Measurements from ENCODE around the gene FHDC1. TPM values are rescaled to one million over a fixed set of nuclear protein-coding genes. Genes with fewer than 3 reads are reported as not detected.

Gene FHDC1
- total and polyA plus RNA-seq, 10 of the 15 experiments (the other 5 are each of a cell fraction or from before 2014, with no cell fraction given) = 0.04 to 0.12 (median 0.06) TPM; not detected in 3

GRCh38 chr4:153020457-153020856 is 84.3 kb downstream of the FHDC1 start:
- WGBS (ENCODE audit: insufficient coverage, insufficient replicate concordance, low lambda C conversion rate, missing lambda C conversion rate) = 41% methylated on average over 7 of the region's 7 CpGs
- FAIRE-seq = no peak
- POLR2A ChIA-PET = no interaction called here

GRCh38 chr4:153021276-153021675 is 85.2 kb downstream of the FHDC1 start:
- BruUV-seq (replicated peaks) = no TSS peak
- H3K4me2 ChIP-seq (ENCODE audit: control insufficient read depth, insufficient read depth) = no peak overlapping the region
- no peak overlapping the region for H3K27ac ChIP-seq (ENCODE audit: control insufficient read depth, insufficient read depth)
- 0 out of 2 replicates have a peak, but pooled peaks cover 5% of the 10 kb centered on the region for H3K4me1 ChIP-seq (ENCODE audit: control insufficient read depth, insufficient read depth, low read length)
- FAIRE-seq = no peak
- in situ Hi-C loops (cut with MboI) = no loop called here
- CTCF ChIA-PET = no interaction called here
- POLR2A ChIA-PET = no interaction called here
- 46% methylated on average over 8 of the region's 8 CpGs for WGBS (ENCODE audit: insufficient coverage, insufficient replicate concordance, low lambda C conversion rate, missing lambda C conversion rate)
- H3K27me3 ChIP-seq (replicated peaks in 1 of 2; ENCODE audit: control insufficient read depth in 2 of 2, insufficient read depth in 2 of 2, low read length in 1 of 2) = no peaks in the 10 kb centered on the region; a peak in 1 of 4 replicates
- ATAC-seq = no peak
- H3K36me3 ChIP-seq (ENCODE audit: control insufficient read depth in 2 of 2, insufficient read depth in 2 of 2, low read length in 1 of 2) = no peaks in the 10 kb centered on the region
- H2AFZ ChIP-seq (ENCODE audit: control insufficient read depth, low read depth, low read length) = no peak overlapping the region
- no peak overlapping the region for H3K9ac ChIP-seq (ENCODE audit: control insufficient read depth, insufficient read depth, low read length)
- DNase-seq (ENCODE audit: low read depth, low spot score) = no peak
- no peaks in the 10 kb centered on the region for H4K20me1 ChIP-seq (ENCODE audit: control insufficient read depth, insufficient read depth)
- RAD21 ChIA-PET (ENCODE audit: unreplicated experiment) = no interaction called here
- TF ChIP-seq ZZZ3 (IDR thresholded peaks at IDR 0.05; ENCODE audit: control insufficient read depth, insufficient read length, low read depth) (no peak), LARP7 (IDR thresholded peaks at IDR 0.05) (no peak), BACH1 (IDR thresholded peaks at IDR 0.05; ENCODE audit: borderline replicate concordance) (no peak), ATF7 (IDR thresholded peaks at IDR 0.05; ENCODE audit: low read depth) (no peak), HDAC6 (IDR thresholded peaks at IDR 0.05; ENCODE audit: unreplicated experiment) (no peak), NFXL1 (IDR thresholded peaks at IDR 0.05; ENCODE audit: borderline replicate concordance) (no peak), FOXK2 (IDR thresholded peaks at IDR 0.05) (no peak)
- no peak overlapping the region for H3K4me3 ChIP-seq
- no peaks in the 10 kb centered on the region for H3K79me2 ChIP-seq (ENCODE audit: control insufficient read depth, insufficient read depth, low read length)
- intact Hi-C loops (cut with micrococcal nuclease; ENCODE audit: unreplicated experiment) = no loop called here
- H3K9me3 ChIP-seq (replicated peaks; ENCODE audit: control insufficient read depth, insufficient read depth, low read length) = no peaks in the 10 kb centered on the region; the same call in 1 of the 3 replicates
- SMC1A ChIA-PET (ENCODE audit: uncharacterized antibody, unreplicated experiment) = no interaction called here

More at GRCh38 chr4:153020457-153020856, 84.3 kb downstream of the FHDC1 start:
- no peaks in the 10 kb centered on the region for H3K36me3 ChIP-seq (ENCODE audit: control insufficient read depth in 2 of 2, insufficient read depth in 2 of 2, low read length in 1 of 2)
- BruUV-seq (replicated peaks) = no TSS peak
- no peak overlapping the region for H3K27ac ChIP-seq (ENCODE audit: control insufficient read depth, insufficient read depth)
- H3K27me3 ChIP-seq (replicated peaks in 1 of 2; ENCODE audit: control insufficient read depth in 2 of 2, insufficient read depth in 2 of 2, low read length in 1 of 2) = no peaks in the 10 kb centered on the region; a peak in 1 of 4 replicates
- TF ChIP-seq PAX8 (IDR thresholded peaks at IDR 0.05) (no peak), IRF5 (IDR thresholded peaks at IDR 0.05; ENCODE audit: borderline replicate concordance) (no peak), MTA2 (IDR thresholded peaks at IDR 0.05; ENCODE audit: low read depth) (no peak), STAT3 (IDR thresholded peaks at IDR 0.05; ENCODE audit: low read depth, low read length) (no peak), SMAD1 (IDR thresholded peaks at IDR 0.05; ENCODE audit: low read depth, partially characterized antibody) (no peak), MYC (IDR thresholded peaks at IDR 0.05; ENCODE audit: insufficient read depth, insufficient read length, insufficient replicate concordance, low read length, severe bottlenecking) (no peak), NR2F1 (conservative IDR thresholded peaks at IDR 0.05) (no peak)
- H3K4me3 ChIP-seq = no peak overlapping the region
- no peak overlapping the region for H2AFZ ChIP-seq (ENCODE audit: control insufficient read depth, low read depth, low read length)
- ChIA-PET SMC1A (ENCODE audit: uncharacterized antibody, unreplicated experiment) (no interaction called here), CTCF (no interaction called here), RAD21 (ENCODE audit: unreplicated experiment) (no interaction called here)
- no peak overlapping the region for H3K9ac ChIP-seq (ENCODE audit: control insufficient read depth, insufficient read depth, low read length)
- DNase-seq (ENCODE audit: low read depth, low spot score) = no peak
- H3K9me3 ChIP-seq (replicated peaks; ENCODE audit: control insufficient read depth, insufficient read depth, low read length) = no peaks in the 10 kb centered on the region; the same call in 1 of the 3 replicates
- intact Hi-C loops (cut with micrococcal nuclease; ENCODE audit: unreplicated experiment) (no loop called here), in situ Hi-C loops (cut with MboI) (no loop called here)
- H3K79me2 ChIP-seq (ENCODE audit: control insufficient read depth, insufficient read depth, low read length) = no peaks in the 10 kb centered on the region
- no peak for ATAC-seq
- no peaks in the 10 kb centered on the region for H4K20me1 ChIP-seq (ENCODE audit: control insufficient read depth, insufficient read depth)
- 0 out of 2 replicates have a peak, but pooled peaks cover 5% of the 10 kb centered on the region for H3K4me1 ChIP-seq (ENCODE audit: control insufficient read depth, insufficient read depth, low read length)
- H3K4me2 ChIP-seq (ENCODE audit: control insufficient read depth, insufficient read depth) = no peak overlapping the region
